Colonic mucosa (tissue), 4 donors: Measurements from ENCODE around the gene PREX1. TPM values are rescaled to one million over a fixed set of nuclear protein-coding genes. Genes with fewer than 3 reads are reported as not detected.

Source experiments
- DNase-seq: peaks from one replicate; pipeline ENCODE4 v3.0.0-alpha.2; 2020
- H3K27ac ChIP-seq: fragments of 200-600 bp; one replicate; pipeline ENCODE4 v1.8.0; 2021
- H3K27me3 ChIP-seq: fragments of 200-600 bp; one replicate; pipeline ENCODE4 v1.8.0; 2021
- H3K36me3 ChIP-seq: fragments of 200-600 bp; one replicate; pipeline ENCODE4 v1.8.0; 2021
- H3K4me1 ChIP-seq: fragments of 200-600 bp; one replicate; pipeline ENCODE4 v1.8.0; 2021; ENCODE audit warnings: mild to moderate bottlenecking
- H3K4me3 ChIP-seq: fragments of 200-600 bp; one replicate; pipeline ENCODE4 v1.8.0; 2021
- H3K9ac ChIP-seq, 2 donors: one replicate each; pipeline ENCODE4 v1.7.0; 2013; ENCODE audit warnings: control low read depth in 2 of 2, low read depth in 2 of 2, low read length in 2 of 2
- H3K9me3 ChIP-seq: fragments of 200-600 bp; one replicate; pipeline ENCODE4 v1.8.0; 2021
- CTCF ChIP-seq: fragments of 200-600 bp; IDR thresholded peaks from one replicate; pipeline ENCODE4 v1.8.0; 2022; ENCODE audit warnings: antibody characterized with exemption, mild to moderate bottlenecking
- intact Hi-C: fragments of 100-400 bp; cut with DNase I; formaldehyde crosslinking; loops from one replicate; pipeline ENCODE4 v1.14.1; 2022
- total RNA-seq, 2 donors: library from RNA; stranded (reverse); fragmentation: NEBNext Ultra II Directional in 1 of 2; extraction: Animal tissue kit (Norgen Biotek cat#: 25700) in 1 of 2; gene quantifications; one replicate each; pipeline ENCODE4 v1.2.1, GENCODE V29; 2021
- donor health status: healthy.
- donor health status: DM: no; HTN: no; CAD: no.
- donor health status: DM: no; HTN: no; CAD: no.

Gene PREX1
- total RNA-seq, 2 donors from 2014 or later = 7.2 to 24.6 TPM

GRCh38 chr20:48583801-48584200 is 244.0 kb downstream of the PREX1 start:
- Histone ChIP-seq H3K4me1 (no peaks in the 10 kb centered on the region), H3K36me3 (no peaks in the 10 kb centered on the region), H3K4me3 (no peak overlapping the region), H3K27ac (no peak overlapping the region), H3K27me3 (no peaks in the 10 kb centered on the region), H3K9ac (no peak overlapping the region), H3K9me3 (no peaks in the 10 kb centered on the region)
- TF ChIP-seq CTCF = no peak
- no peak for DNase-seq
- intact Hi-C loops = no loop called here

GRCh38 chr20:48583171-48583570 is 244.6 kb downstream of the PREX1 start:
- H3K9ac ChIP-seq = no peak overlapping the region
- no peaks in the 10 kb centered on the region for H3K9me3 ChIP-seq
- no peaks in the 10 kb centered on the region for H3K36me3 ChIP-seq
- no peak overlapping the region for H3K4me3 ChIP-seq
- H3K4me1 ChIP-seq = no peaks in the 10 kb centered on the region
- H3K27ac ChIP-seq = no peak overlapping the region
- no peak for DNase-seq
- intact Hi-C loops = no loop called here
- H3K27me3 ChIP-seq = no peaks in the 10 kb centered on the region
- no peak for TF ChIP-seq CTCF

- TF ChIP-seq CTCF = no peak
- no peak for DNase-seq
- Histone ChIP-seq H3K9me3 (no peaks in the 10 kb centered on the region), H3K27ac (no peak overlapping the region), H3K36me3 (no peaks in the 10 kb centered on the region), H3K27me3 (no peaks in the 10 kb centered on the region), H3K4me3 (no peak overlapping the region), H3K4me1 (no peaks in the 10 kb centered on the region), H3K9ac (no peak overlapping the region)
- intact Hi-C loops = no loop called here
Measured at GRCh38 chr20:48582673-48582985, 245.2 kb downstream of the PREX1 start.

- Histone ChIP-seq H3K9ac (no peak overlapping the region), H3K4me3 (no peak overlapping the region), H3K36me3 (no peaks in the 10 kb centered on the region), H3K9me3 (no peaks in the 10 kb centered on the region), H3K4me1 (no peaks in the 10 kb centered on the region), H3K27me3 (no peaks in the 10 kb centered on the region), H3K27ac (no peak overlapping the region)
- intact Hi-C loops = no loop called here
- no peak for TF ChIP-seq CTCF
- DNase-seq = no peak
Measured at GRCh38 chr20:48581167-48581566, 246.6 kb downstream of the PREX1 start.

GRCh38 chr20:48578397-48579098 is 249.3 kb downstream of the PREX1 start:
- no peak overlapping the region for H3K27ac ChIP-seq
- intact Hi-C loops = no loop called here
- H3K9ac ChIP-seq = no peak overlapping the region
- DNase-seq = no peak
- no peak overlapping the region for H3K4me3 ChIP-seq
- no peaks in the 10 kb centered on the region for H3K9me3 ChIP-seq
- no peaks in the 10 kb centered on the region for H3K27me3 ChIP-seq
- no peak for TF ChIP-seq CTCF
- no peaks in the 10 kb centered on the region for H3K4me1 ChIP-seq
- no peaks in the 10 kb centered on the region for H3K36me3 ChIP-seq
